Parathyroid adenoma (tissue), 2 donors: ENCODE data around the gene BCL10.

Experiments
- H2AFZ ChIP-seq: fragments of 300-600 bp; sonication (generic); one replicate; pipeline ENCODE4 v1.7.0; 2017; ENCODE audit warnings: antibody characterized with exemption, mild to moderate bottlenecking
- H3K27ac ChIP-seq: fragments of 300-600 bp; sonication (generic); one replicate; pipeline ENCODE4 v1.7.0; 2017
- H3K27me3 ChIP-seq: fragments of 300-600 bp; sonication (generic); one replicate; pipeline ENCODE4 v1.7.0; 2017; ENCODE audit warnings: low read length; ENCODE audit not compliant: control insufficient read depth, insufficient read depth
- H3K36me3 ChIP-seq: fragments of 300-600 bp; sonication (generic); one replicate; pipeline ENCODE4 v1.7.0; 2017; ENCODE audit warnings: low read length; ENCODE audit not compliant: control insufficient read depth, insufficient read depth
- H3K4me1 ChIP-seq: fragments of 300-600 bp; sonication (generic); one replicate; pipeline ENCODE4 v1.7.0; 2017; ENCODE audit warnings: control low read depth
- H3K4me2 ChIP-seq: fragments of 300-600 bp; sonication (generic); one replicate; pipeline ENCODE4 v1.7.0; 2017; ENCODE audit warnings: low read length
- H3K4me3 ChIP-seq: fragments of 300-600 bp; sonication (generic); one replicate; pipeline ENCODE4 v1.7.0; 2017; ENCODE audit warnings: low read depth, low read length
- H3K79me2 ChIP-seq: fragments of 300-600 bp; sonication (generic); one replicate; pipeline ENCODE4 v1.7.0; 2017; ENCODE audit warnings: control low read depth
- H3K9ac ChIP-seq: fragments of 300-600 bp; sonication (generic); one replicate; pipeline ENCODE4 v1.7.0; 2017; ENCODE audit warnings: mild to moderate bottlenecking
- H3K9me3 ChIP-seq: fragments of 300-600 bp; sonication (generic); one replicate; pipeline ENCODE4 v1.7.0; 2017; ENCODE audit warnings: low read length; ENCODE audit not compliant: control insufficient read depth
- TF ChIP-seq, protein P1 (sequence below): fragments of 300-600 bp; sonication (generic); IDR thresholded peaks from one replicate; pipeline ENCODE4 v1.7.0; 2017; ENCODE audit warnings: antibody characterized with exemption, mild to moderate bottlenecking
- donor health status: primary hyperparathyroidism.

The BCL10 gene

DNA sequence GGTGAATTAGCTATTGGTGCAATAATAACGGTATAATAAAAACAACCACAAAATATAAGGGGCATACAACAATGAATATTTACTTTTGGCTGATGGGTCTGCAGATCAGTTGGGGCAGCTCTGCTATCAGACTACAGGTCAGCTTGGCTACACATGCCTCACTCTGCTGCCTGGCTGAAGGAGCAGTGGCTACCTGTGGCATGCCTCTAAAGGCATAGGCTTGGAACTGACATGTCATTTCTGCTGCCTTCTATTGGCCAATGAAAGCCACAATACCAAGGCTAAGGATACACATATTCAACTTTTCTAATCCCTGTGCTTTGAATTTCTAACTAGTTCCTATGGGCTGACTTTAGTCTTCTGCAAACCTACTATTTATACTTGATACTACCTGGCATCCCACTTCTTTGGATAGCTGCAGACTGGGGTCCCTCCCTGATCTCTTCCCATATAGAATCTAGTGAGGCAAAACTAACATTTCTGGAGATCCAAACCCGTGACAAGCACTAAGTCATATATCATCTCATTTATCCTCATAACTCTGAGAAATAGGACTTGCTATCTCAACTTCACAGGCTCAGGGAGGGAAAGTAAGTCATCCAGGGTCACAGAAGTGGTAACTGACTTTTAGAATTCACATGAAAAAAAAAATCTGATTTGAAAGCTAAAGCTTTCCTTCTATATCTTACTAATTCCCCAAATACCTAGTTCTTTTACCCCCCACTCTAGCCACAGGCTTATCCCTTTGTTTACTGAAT, 56.4 kb downstream of the BCL10 start:
- no peaks in the 10 kb centered on the region for H3K27me3 ChIP-seq
- H3K4me2 ChIP-seq = no peak overlapping the region
- H3K9ac ChIP-seq = no peak overlapping the region
- no peaks in the 10 kb centered on the region for H3K79me2 ChIP-seq
- H2AFZ ChIP-seq = no peak overlapping the region
- H3K36me3 ChIP-seq = no peaks in the 10 kb centered on the region
- H3K9me3 ChIP-seq = no peaks in the 10 kb centered on the region
- TF ChIP-seq, protein P1, sequence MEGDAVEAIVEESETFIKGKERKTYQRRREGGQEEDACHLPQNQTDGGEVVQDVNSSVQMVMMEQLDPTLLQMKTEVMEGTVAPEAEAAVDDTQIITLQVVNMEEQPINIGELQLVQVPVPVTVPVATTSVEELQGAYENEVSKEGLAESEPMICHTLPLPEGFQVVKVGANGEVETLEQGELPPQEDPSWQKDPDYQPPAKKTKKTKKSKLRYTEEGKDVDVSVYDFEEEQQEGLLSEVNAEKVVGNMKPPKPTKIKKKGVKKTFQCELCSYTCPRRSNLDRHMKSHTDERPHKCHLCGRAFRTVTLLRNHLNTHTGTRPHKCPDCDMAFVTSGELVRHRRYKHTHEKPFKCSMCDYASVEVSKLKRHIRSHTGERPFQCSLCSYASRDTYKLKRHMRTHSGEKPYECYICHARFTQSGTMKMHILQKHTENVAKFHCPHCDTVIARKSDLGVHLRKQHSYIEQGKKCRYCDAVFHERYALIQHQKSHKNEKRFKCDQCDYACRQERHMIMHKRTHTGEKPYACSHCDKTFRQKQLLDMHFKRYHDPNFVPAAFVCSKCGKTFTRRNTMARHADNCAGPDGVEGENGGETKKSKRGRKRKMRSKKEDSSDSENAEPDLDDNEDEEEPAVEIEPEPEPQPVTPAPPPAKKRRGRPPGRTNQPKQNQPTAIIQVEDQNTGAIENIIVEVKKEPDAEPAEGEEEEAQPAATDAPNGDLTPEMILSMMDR = no peak
- no peak overlapping the region for H3K4me3 ChIP-seq
- H3K27ac ChIP-seq = no peak overlapping the region
- no peaks in the 10 kb centered on the region for H3K4me1 ChIP-seq

DNA sequence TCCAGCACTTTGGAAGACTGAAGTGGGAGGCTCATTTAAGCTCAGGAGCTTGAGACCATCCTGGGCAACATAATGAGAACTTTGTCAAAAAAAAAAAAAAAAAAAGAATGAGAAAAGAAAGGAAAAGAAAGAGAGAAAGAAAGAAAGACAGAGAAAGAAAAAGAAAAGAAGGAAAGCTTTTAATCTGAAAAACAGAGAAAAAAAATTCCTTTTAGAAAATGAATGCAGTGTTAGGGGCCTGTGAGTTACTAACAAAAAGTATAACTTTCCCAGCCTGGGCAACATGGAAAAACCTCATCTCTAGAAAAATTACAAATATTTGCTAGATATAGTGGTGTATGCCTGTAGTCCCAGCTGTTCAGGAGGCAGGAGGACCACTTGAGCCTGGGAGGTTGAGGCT, 59.7 kb downstream of the BCL10 start:
- Histone ChIP-seq H3K36me3 (no peaks in the 10 kb centered on the region), H3K27ac (no peak overlapping the region), H3K9ac (no peak overlapping the region), H3K4me1 (no peaks in the 10 kb centered on the region), H3K27me3 (no peaks in the 10 kb centered on the region), H3K79me2 (no peaks in the 10 kb centered on the region), H3K9me3 (no peaks in the 10 kb centered on the region), H3K4me3 (no peak overlapping the region), H2AFZ (no peak overlapping the region), H3K4me2 (no peak overlapping the region)
- TF ChIP-seq, protein P1 = no peak
